GM18519 (cell line): ENCODE measurements around the gene TMEM86B.
"Not testable (repeated sequence)": the region's sequence is repeated elsewhere in the genome, so short reads cannot be mapped to it uniquely, and the experiment has no call there.

Experiments used
- ATAC-seq: cut with Tn5 transposase; IDR thresholded peaks from one replicate; pipeline ENCODE4 v1.9.1; 2021; ENCODE audit warnings: mild to moderate bottlenecking, moderate library complexity; ENCODE audit not compliant: unreplicated experiment, low FRiP score

TMEM86B gene

DNA sequence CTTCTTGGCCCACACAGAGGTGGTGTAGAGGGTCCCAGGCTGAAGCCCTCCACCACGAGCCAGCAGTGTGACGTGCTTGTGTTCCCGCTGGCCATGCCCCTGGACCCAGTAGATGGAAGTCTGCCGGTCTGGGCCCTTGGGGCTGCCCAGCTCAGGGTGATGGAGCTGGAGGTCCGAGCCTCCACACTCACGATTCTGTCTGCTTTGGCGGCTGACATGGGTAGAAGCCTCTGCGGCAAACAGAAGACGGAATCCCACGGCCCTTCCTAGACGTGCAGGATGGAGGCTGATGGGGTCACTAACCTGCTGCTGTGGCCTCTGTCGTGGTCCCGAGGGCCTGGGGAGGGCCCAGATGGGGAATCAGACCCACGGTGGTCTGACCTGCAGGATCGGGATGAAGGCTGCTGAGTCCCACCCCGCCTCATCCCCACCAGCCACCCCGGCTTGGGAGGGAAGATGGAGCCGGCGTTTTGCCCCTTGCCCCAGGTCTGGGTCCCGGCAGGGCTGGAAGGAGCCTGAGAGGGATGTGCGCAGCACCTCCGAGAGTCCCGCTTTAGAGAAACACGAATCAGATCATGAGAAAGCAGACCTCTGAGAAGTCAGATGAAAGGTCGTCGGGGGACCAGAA lies 4.4 kb downstream of the TMEM86B start:
- no peak for ATAC-seq

DNA sequence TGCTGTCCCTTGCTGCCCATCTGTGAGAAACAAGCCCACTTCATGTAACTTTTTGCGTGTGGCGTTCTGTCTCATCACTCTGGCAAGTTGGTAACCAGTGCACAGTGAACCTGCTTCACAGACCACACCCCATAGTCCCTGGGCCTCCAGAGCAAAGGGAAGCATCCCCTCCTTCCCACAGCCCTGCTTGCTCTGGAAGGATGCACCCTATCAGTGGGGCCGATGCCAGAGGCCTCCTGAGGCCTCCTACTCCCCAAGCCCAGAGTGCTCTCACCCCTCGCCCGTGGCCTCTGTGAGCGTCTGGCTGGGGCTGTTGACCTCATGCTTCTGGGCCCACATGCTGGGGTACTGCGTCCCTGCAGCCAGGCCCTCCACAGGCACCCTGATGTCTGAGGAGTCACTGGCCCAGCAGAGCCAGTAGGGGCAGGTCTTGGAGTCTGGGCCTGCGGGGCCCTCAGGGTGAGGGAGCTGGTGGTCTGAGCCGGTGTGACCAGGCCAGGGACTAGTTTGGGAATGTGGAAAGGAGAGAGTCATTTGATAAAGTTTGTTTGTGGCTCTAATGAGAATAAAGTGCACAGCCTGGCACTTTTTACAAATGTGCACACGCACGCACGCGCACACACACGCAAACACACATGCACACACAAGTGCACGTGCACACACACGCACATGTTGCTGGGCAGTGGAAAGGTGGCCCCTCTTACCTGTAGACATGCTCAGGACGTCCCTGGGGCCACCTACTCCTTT lies 5.1 kb downstream of the TMEM86B start:
- ATAC-seq: no peak

DNA sequence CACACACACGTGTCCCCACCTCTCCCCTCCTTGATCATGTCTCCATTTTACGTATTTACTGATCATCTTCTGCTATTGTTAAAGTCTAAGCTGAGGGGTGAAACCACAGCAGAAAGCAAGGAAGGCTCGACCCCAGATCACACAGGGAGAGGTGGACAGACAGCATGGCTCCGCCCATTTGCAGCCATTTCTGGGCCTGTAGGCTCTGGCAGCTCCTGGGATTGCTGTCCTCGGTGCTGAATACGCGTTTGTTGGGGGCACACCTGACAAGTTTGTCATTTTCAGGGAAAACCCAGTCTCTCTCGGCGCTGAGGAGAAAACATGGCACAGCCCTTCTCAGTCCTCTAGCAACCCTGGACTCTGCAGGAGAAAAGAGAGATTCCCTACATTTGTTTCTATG lies 8.0 kb downstream of the TMEM86B start:
- no peak for ATAC-seq

DNA sequence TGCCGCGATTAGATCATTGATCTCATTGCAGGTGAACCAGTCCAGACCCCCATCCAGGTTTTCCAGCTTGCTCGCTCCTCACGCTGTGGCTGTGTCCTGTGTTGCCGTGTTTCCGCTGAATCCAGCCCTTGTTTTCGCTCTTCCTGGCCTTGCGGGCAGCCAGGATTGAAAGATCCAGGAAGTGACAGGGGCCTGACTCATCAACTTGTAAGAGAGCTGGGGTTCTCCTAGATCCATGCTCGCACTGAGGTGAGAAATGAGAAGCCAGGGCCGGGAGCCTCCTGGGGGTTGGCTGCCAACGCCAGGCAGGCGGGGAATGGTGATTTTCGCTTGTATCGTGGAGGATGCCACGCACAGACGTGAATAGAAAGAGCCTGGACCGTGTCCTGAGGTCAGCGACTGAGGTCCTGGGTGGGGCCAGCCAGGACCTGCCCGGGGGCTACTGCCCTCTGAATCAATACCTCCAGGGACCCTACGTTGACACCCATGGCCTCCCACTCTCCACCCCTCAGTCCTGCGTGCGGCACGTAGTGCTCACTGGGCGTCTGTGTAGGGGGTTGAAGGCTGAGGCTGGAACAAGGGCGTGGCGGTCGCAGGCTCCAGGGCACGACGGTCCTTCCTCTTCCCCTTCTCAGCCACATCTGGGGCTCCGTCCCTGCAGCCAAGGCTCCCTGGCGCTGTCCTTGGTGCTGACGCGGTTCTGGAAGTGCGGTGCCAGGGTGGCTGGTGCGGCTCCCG lies 11.9 kb downstream of the TMEM86B start:
- ATAC-seq: no peak

DNA sequence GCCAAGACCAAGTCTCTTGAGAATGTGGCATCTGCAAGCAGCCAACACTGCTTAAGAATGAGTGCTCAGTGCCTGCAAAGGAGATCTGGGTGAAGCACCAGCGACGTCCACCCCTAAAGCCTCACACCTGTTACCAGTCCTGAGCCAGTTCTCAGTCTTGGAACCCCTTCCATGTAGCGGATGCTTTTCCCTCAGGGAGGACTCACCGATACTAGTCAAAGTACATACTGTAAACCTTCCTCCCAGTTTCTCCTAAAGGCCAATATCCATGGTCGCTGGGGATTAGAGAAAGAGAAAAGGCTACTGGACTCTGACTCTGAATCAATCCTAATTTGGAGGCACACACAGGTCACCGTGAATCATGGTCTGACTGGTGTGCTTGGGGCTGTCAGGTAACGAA lies 15.0 kb downstream of the TMEM86B start:
- no peak for ATAC-seq

DNA sequence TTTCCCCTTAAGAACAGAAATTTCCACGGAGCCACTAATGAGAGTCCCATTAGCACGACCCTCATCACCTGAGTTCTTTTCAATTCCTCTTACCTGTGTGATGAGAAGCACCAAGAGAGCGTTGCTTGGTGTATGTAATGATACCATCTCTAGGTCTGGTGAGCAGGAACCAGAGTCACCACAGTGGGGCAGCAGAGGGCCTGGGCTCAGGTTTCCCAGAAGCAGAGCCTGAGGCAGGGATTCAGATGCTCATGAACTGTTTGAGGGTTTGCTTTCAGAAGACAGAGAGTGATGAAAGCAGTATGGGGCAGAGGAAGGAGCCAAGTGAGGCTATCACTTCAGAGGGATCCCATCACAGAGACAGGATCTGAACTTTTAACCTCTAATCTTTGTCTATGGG lies 16.1 kb downstream of the TMEM86B start:
- ATAC-seq: no peak

DNA sequence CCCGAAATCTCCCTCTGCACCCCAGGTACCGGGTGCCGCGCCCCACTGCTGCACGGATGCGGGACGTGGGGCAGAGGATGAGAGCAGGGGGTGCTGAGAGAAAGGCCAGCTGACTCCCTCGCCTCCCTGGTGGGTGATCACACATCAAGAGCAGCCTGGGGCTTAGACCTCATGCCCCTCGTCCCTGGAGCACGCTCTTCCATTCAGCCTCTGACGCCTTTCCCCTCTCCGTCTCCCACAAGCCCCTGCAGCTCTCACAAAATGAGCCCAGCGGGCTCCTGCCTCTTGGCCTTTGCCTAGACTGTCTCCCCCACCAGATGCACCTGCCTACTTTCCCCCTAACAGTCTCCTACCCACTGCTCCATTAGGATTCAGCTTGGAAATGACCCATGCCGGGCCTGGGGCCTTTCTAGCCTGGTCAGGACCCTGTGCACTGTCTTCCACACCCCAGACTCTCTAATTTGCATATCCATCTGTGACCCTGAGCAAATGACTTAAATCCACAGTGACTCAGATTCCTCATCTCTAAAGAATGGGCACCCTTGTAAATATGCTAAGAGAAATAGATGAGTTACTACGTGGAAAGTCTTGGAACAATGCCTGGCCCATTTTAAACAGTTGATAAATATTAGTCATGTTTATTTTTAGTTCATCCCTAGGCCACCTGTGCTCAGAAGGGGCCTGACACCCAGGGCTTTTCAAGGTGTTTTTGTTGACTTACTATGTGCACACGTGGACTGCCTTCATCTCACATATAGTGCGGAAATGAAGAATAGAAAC lies 18.7 kb downstream of the TMEM86B start:
- no peak for ATAC-seq

DNA sequence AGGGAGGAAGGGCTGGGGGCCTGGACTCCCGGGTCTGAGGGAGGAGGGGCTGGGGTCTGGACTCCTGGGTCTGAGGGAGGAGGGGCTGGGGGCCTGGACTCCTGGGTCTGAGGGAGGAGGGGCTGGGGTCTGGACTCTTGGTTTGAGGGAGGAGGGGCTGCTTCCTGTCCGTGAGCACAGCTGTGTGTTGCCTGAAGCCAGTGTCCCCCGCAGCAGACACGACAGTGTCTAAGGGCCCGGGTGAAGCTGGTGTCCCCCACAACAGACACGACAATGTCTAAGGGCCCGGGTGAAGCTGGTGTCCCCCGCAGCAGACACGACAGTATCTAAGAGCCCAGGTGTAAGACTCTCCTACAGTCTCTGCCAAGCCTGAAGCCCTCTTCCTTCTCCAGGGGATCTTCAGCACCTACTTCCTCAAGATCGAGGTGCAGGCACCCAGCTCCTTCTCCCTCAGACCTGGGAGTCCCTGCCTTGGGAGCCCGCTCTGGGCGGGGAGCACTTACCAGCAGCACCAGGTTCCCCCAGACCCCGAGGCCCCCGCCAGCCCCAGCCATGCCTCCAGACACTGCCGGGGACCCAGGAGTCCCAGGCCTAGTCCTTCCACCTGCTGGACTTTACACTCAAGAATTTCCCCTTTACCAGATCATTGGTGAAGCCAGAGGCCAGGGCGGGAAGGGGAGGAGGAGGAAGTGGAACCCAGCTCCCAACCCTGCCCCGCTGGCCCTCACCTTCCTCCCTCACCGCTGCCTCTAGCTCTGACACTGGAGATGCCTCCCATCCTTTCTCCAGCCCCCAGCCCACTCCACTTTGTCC lies 19.5 kb downstream of the TMEM86B start, which contains the start of gene PTPRH:
TSS of gene PTPRH (minus strand) at position 622 of the 813 bp plus-strand sequence. CDS start at position 554, 68 bp downstream.
- no peak for ATAC-seq

DNA sequence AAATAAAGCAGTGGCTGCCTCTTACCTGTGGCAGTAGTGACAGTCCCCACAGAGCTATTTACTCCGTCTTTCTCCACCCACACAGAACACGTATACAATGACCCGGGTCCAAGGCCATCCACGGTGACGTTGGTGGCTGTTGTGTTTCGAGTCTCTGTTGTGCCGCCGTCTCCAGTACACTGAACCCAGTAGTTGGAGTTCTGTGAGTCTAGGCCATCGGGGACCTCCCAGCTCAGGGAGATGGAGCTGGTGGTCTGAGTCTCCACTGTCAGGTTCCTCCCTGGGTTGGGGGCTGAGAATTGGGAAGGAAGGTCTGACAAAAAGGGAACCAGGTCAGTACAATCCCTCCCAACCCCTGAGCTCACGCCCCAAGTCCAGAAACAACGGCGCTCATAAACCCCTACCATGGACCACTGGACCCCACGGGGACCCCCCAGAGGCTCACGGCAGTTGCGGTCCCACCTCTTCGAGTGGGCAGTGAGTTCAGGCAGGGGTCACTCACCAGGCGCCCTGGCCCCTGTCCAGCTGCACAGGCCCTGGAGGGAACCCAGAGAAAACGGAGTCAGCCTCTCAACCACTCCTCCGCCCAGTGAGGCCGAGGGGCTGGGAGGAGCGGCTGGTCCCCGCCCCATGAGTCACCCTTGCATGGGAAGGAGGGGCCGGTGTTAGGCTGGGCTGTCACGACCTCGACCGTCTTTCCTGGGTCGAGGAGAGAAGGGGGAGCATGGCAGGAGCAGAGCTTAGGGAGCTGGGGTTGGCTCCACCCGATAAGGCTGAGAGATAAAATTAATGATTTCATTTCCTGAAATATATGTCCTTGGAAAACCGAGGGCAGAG lies 21.7 kb downstream of the TMEM86B start:
- ATAC-seq: no peak

DNA sequence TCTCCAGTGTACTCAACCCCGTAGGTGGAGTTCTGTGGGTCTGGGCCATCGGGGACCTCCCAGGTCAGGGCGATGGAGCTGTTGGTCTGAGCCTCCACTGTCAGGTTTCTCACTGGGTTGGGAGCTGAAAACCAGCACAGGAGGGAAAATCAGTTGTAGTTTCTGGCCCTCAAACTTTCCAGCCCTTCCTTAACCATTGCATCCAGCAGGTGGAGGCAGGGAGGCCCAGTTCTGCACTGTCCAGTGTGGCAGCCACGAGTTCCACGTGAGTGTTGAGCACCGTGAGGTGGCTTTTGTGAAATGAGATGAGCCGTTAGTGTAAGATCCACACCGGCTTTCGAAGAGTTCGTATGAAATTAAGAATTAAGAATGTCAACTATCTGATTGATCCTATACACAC lies 26.4 kb downstream of the TMEM86B start:
- ATAC-seq: not testable (repeated sequence)

DNA sequence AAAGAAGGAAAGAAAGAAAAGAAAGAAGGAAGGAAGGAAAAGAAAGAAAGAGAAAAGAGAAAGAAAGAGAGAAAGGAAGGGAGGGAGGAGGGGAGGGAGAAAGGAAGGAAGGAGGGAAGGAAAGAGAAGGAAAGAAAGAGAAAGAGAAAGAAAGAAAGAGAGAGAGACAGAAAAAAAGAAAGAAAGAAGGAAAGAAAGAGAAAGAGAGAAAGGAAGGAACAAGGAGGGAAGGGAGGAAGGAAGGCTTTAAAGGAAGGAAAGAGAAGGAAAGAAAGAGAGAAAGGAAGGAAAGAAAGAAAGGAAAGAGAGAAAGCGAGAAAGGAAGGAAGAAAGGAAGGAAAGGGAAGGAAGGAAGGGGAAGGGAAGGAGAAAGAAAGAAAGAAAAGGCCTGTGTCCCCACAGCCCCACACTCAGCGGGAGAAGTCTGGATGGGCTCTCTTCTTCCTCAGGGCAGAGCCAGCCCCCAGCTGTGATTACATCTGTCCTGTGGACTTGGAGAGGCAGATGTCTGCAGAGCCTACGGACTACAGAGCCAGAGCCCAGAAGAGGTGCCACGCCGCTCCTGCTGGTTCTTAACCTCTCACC lies 28.9 kb downstream of the TMEM86B start:
- no peak for ATAC-seq

DNA sequence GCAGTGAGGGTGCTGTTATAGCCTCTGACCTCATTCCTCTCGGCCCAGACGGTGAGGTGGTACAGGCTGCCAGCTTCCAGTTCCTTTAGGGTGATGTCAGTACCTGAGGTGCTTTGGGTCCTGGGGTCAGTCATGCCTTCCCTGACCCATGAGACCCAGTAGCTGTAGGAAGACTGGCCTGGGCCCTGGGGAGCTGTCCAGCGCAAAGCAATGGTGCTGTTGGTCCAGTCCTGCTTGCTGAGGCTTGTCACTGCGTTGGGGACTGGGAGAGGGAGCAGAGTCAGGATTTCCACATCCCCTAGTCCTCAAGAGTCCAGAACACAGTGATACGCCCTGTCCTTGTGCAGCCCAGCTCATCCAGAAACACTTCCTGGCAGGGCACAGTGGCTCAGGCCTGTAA lies 29.9 kb downstream of the TMEM86B start:
- ATAC-seq: no peak

DNA sequence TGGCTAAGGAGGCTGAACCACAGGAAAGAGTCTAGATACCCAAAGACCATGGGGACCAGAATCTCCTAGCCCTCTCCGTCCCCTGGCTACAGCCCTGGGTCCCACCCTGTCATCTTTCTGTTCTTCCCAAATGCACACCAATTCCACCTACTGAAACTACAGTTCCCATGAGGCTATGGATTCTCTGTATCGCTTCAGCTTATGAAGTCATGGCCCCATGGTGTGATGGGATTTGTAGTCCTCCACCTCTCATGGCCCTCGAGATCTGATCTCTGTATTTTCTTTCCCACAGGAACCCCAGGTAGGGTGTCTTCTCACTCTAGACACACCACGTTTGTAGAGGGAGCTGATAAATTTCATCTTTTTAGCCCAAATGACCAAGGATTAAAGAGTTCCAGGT lies 31.0 kb downstream of the TMEM86B start:
- no peak for ATAC-seq

DNA sequence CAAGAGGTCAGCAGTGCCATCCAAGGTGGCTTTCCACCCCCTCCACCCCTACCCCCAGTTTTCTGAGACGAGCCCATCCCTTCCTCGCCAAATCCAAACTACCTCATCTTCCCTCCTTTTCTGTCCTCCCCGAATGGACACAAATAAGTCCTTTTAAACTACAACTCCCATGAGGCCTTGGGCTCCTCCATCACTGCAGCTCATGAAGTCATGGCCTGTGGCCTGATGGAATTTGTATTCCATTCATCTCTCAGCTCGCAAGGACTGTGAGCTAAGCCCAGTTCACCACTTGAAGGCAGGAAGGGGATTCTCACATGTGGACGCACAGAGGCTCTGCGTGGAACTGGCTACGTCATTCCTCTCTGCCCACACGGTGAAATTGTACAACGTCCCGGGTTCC lies 31.8 kb downstream of the TMEM86B start:
- ATAC-seq: no peak

DNA sequence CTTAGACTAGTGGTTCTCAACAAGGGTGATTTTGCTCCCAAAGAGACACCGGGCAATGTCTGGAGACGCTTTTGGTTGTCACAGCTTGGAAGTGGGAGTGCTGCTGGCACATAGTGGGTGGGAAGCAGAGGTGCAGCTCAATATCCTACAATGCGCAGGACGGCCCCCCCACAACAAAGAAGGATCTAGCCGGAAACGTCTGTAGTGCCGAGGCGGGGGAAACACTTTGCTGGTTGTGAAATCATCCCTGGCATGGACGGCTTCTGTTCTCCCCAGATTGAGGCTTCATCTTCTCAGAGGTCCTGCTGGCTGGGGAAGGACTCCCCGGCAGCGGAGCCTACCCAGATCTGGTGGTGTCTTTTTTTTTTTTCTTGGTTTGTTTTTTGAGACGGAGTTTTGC lies 35.1 kb downstream of the TMEM86B start:
- ATAC-seq: no peak

DNA sequence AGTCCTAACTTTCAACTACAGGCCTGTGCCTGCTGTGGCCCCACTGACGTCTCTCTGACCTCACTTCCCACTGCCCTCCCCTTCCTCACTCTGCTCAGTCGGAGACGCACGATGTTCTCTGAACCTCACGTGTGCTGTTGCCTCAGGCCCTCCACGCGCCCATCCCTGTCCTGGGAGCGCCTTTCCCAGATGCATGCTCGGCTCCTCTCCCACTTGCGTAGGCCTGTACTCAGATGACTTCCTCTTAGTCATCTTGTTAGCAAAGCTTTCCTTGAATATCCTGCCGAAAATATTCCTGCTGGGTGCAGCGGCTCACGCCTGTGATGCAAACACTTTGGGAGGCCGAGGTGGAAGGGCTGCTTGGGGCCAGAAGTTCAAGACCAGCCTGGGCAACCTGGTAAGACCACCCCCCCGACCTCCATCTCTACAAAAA lies 39.1 kb downstream of the TMEM86B start:
- no peak for ATAC-seq

DNA sequence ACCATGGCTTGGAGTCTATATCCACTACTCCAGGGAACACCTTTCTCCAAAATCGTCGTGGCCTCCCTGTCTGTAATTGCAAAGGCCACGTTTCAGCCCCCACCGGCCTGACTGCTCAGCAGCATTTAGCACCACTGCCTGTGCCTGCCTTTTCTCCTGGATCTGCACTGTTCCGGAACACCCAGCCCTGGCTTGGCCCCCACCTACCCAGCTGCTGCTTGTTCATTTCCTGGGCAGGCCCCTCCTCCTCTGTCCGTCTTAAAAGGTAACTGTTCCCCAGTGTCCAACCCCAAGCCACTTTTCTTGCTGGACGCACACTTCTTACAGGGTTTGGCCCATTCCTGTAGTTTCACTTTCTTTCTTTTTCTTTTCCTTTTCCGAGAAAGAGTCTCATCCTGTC lies 39.9 kb downstream of the TMEM86B start:
- no peak for ATAC-seq

DNA sequence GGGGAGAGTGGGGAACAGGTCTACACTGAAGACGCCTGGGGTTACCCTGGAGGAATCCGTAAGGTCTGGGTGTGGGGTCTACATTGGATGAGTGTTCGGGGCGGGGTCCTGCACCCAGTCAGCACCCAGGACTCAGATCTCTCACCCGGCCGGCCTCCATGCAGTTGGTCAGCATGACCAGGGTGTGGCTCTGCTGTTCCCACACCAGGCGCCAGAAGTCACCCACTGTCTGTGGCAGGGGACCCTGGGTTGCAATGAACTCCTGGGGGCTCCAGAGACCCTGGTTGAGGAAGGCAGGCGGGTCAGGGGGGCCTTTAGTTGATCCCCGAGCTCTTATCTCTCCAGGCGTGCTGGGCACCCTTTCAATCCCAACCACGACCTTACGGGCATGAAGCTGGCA lies 42.5 kb downstream of the TMEM86B start:
- no peak for ATAC-seq

DNA sequence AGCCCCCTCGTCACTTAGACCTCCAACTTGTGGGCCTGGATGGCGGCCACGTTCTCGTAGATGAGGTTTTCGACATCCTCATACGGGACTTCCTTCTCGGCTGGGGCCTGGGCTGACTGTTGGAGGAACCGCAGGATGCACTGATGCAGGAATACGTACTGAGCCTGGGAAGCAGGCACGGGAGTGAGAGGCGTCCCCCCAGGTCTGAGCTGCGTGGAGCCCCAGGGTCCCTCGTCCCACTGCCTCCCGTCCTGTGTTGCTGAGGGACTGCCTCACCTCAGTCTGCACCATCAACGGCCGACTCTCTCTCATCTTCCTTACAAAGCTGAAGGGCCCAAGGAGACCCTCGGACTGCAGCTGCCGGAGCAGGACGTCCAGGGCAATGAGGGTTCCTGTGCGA lies 46.8 kb downstream of the TMEM86B start:
- ATAC-seq: no peak
